ENCODE data around the gene HAUS8. TPM values are rescaled to one million over a fixed set of nuclear protein-coding genes. Genes with fewer than 3 reads are reported as not detected.

The HAUS8 gene
- total and polyA plus RNA-seq, 9 of the 15 experiments (the other 6 are each of a cell fraction or from before 2014, with no cell fraction given): 20.5 to 53.2 (median 36.0) TPM

DNA sequence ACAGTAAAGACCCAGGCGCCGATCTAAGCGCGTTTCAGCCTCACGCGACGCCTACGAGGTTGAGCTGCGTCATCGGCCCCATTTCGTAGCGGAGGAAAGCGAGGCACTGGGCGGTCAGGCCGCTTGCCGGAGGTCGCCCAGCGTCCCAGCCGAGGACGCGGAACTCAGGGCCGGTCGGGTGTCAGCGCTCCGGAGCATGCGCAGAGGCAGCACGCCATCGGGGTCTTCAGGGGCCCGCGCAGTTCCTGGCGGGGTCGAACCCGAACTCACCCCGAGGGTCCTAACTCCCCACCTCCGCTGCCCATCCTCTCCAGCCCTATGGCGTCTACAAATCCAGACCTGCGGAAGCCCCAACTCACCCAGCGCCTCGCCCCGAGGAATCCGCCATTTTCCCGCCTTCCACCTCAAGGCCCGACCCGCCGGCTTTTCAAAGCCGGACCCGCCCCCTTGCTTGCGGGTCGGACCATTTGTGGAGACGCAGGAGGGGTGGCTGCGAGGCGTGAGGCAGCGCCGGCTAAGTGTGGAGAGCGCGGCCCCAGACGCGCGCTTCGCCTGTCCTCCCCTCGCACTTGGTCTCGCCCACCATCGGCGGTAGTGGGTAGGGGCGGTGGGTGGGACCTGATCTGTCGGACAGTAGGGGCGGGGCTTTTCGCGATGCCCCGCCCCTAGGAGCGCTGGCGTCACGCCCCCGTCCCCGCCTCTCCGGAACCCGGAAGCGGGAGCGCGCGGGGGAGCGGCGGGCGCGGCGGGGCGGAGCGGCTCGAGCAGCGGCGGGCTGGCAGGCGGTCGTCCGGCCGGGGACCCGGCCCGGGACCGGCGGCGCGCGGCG, at the start of gene HAUS8, which contains the start of gene MYO9B (continued):
- peak; percentile 99 for TF ChIP-seq POLR2G (IDR thresholded peaks at IDR 0.05; ENCODE audit: low read depth, low read length)
- no peak for TF ChIP-seq ZNF75A (CRISPR knock-in tag; IDR thresholded peaks at IDR 0.05)
- peak; percentile 80 for TF ChIP-seq ERF (CRISPR knock-in tag; IDR thresholded peaks at IDR 0.05)
- no peak for TF ChIP-seq ZNF699 (CRISPR knock-in tag; IDR thresholded peaks at IDR 0.05; ENCODE audit: insufficient replicate concordance)
- no peak for TF ChIP-seq RBM34 (IDR thresholded peaks at IDR 0.05; ENCODE audit: borderline replicate concordance, insufficient read depth, low read length)
- no peak for TF ChIP-seq ZNF121 (CRISPR knock-in tag; conservative IDR thresholded peaks at IDR 0.05)
- TF ChIP-seq FOXP4 (CRISPR knock-in tag; IDR thresholded peaks at IDR 0.05; ENCODE audit: borderline replicate concordance): peak; percentile 48; the same call in 1 of the 2 replicates
- no peak; the same call in 1 of the 2 replicates for TF ChIP-seq TEAD4 (IDR thresholded peaks at IDR 0.05; ENCODE audit: low read length)
- no peak for TF ChIP-seq TEAD4 (CRISPR knock-in tag; IDR thresholded peaks at IDR 0.05; ENCODE audit: borderline replicate concordance)
- TF ChIP-seq ZNF445 (CRISPR knock-in tag; IDR thresholded peaks at IDR 0.05; ENCODE audit: low read depth): no peak
- no peak for TF ChIP-seq SMAD3 (CRISPR knock-in tag; conservative IDR thresholded peaks at IDR 0.05)
- peak; percentile 19; the same call in 1 of the 2 replicates for TF ChIP-seq HSF4 (CRISPR knock-in tag; IDR thresholded peaks at IDR 0.05; ENCODE audit: borderline replicate concordance)
- TF ChIP-seq POLR2AphosphoS2 (IDR thresholded peaks at IDR 0.05; ENCODE audit: low read length): no peak
- peak; percentile 87 for TF ChIP-seq HMGN3 (IDR thresholded peaks at IDR 0.05; ENCODE audit: borderline replicate concordance, extremely low read depth, insufficient read length, low read depth, low read length)
- no peak for TF ChIP-seq CBFA2T3 (IDR thresholded peaks at IDR 0.05)
- no peak for TF ChIP-seq SMARCE1 (IDR thresholded peaks at IDR 0.05)
- TF ChIP-seq ZNF57 (CRISPR knock-in tag; IDR thresholded peaks at IDR 0.05): no peak
- TF ChIP-seq SREBF1 (IDR thresholded peaks at IDR 0.05; ENCODE audit: borderline replicate concordance, low read depth, low read length): peak; percentile 98
- TF ChIP-seq, protein P1, sequence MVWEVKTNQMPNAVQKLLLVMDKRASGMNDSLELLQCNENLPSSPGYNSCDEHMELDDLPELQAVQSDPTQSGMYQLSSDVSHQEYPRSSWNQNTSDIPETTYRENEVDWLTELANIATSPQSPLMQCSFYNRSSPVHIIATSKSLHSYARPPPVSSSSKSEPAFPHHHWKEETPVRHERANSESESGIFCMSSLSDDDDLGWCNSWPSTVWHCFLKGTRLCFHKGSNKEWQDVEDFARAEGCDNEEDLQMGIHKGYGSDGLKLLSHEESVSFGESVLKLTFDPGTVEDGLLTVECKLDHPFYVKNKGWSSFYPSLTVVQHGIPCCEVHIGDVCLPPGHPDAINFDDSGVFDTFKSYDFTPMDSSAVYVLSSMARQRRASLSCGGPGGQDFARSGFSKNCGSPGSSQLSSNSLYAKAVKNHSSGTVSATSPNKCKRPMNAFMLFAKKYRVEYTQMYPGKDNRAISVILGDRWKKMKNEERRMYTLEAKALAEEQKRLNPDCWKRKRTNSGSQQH (CRISPR knock-in tag; IDR thresholded peaks at IDR 0.05): peak; percentile 59; the same call in 1 of the 2 replicates
- no peak for TF ChIP-seq SMARCA5 (IDR thresholded peaks at IDR 0.05)
- no peak for TF ChIP-seq ETS2 (tag; IDR thresholded peaks at IDR 0.05; ENCODE audit: borderline replicate concordance, poor library complexity, severe bottlenecking)
- TF ChIP-seq MITF (IDR thresholded peaks at IDR 0.05): no peak
- peak; percentile 99 for TF ChIP-seq TAF7 (tag; IDR thresholded peaks at IDR 0.05)
- no peak for TF ChIP-seq ETV6 (IDR thresholded peaks at IDR 0.05; ENCODE audit: borderline replicate concordance in 1 of 2, low read depth in 2 of 2, low read length in 1 of 2)
- no peak for TF ChIP-seq ETV6 (CRISPR knock-in tag; IDR thresholded peaks at IDR 0.05; ENCODE audit: borderline replicate concordance)
